GM19043 (cell line): ENCODE data around the gene DTL.

Experiments
- ATAC-seq: cut with Tn5 transposase; IDR thresholded peaks from one replicate; pipeline ENCODE4 v1.9.1; 2021; ENCODE audit warnings: low read depth; ENCODE audit not compliant: unreplicated experiment

Gene DTL

GRCh38 chr1:212035835-212036605 is 472 bp downstream of the DTL start:
- ATAC-seq = peak; percentile 5

- no peak for ATAC-seq
Measured at GRCh38 chr1:212037900-212038299, 2.4 kb downstream of the DTL start.

GRCh38 chr1:212039622-212040021 is 4.1 kb downstream of the DTL start:
- ATAC-seq = no peak

GRCh38 chr1:212040629-212041412 is 5.3 kb downstream of the DTL start:
- no peak for ATAC-seq

- no peak for ATAC-seq
Measured at GRCh38 chr1:212042436-212042835, 6.9 kb downstream of the DTL start.

- no peak for ATAC-seq
Measured at GRCh38 chr1:212044851-212045250, 9.3 kb downstream of the DTL start.

GRCh38 chr1:212045981-212046380 is 10.4 kb downstream of the DTL start:
- ATAC-seq = no peak

GRCh38 chr1:212053993-212054392 is 18.4 kb downstream of the DTL start:
- ATAC-seq = no peak

- no peak for ATAC-seq
Measured at GRCh38 chr1:212055333-212055732, 19.8 kb downstream of the DTL start.

- ATAC-seq = no peak
Measured at GRCh38 chr1:212060632-212061472, 25.3 kb downstream of the DTL start.

- no peak for ATAC-seq
Measured at GRCh38 chr1:212062832-212063438, 27.4 kb downstream of the DTL start.

- ATAC-seq = no peak
Measured at GRCh38 chr1:212067787-212068186, 32.2 kb downstream of the DTL start.

- no peak for ATAC-seq
Measured at GRCh38 chr1:212070720-212071302, 35.3 kb downstream of the DTL start.

GRCh38 chr1:212072047-212072446 is 36.5 kb downstream of the DTL start:
- no peak for ATAC-seq

GRCh38 chr1:212073490-212073889 is 37.9 kb downstream of the DTL start:
- no peak for ATAC-seq

GRCh38 chr1:212074313-212074712 is 38.8 kb downstream of the DTL start:
- ATAC-seq = no peak

GRCh38 chr1:212074856-212075255 is 39.3 kb downstream of the DTL start:
- no peak for ATAC-seq

GRCh38 chr1:212077028-212077427 is 41.5 kb downstream of the DTL start:
- no peak for ATAC-seq

- ATAC-seq = no peak
Measured at GRCh38 chr1:212078826-212079225, 43.3 kb downstream of the DTL start.

- ATAC-seq = no peak
Measured at GRCh38 chr1:212082765-212083406, 47.3 kb downstream of the DTL start.
